Mesothelial cell of epicardium (in vitro differentiated cells): ENCODE measurements around the gene PITPNC1. TPM values are rescaled to one million over a fixed set of nuclear protein-coding genes. Genes with fewer than 3 reads are reported as not detected.

ENCODE experiments used
- DNase-seq, 2 experiments: peaks; one replicate each; pipeline ENCODE4 v3.0.0; 2021; ENCODE audit warnings: low spot score in 2 of 2; ENCODE audit not compliant: unreplicated experiment in 2 of 2
- H3K27ac Mint-ChIP-seq: 2 replicates; pipeline ENCODE4 v1.8.0; 2021; ENCODE audit warnings: mixed read lengths
- H3K27me3 Mint-ChIP-seq: 2 replicates; pipeline ENCODE4 v1.8.0; 2021; ENCODE audit warnings: low read depth, mixed read lengths
- H3K36me3 Mint-ChIP-seq: 2 replicates; pipeline ENCODE4 v1.8.0; 2021; ENCODE audit warnings: mixed read lengths
- H3K4me1 Mint-ChIP-seq: 2 replicates; pipeline ENCODE4 v1.8.0; 2021; ENCODE audit warnings: mixed read lengths
- H3K4me3 Mint-ChIP-seq: 2 replicates; pipeline ENCODE4 v1.8.0; 2021; ENCODE audit warnings: mild to moderate bottlenecking, moderate library complexity, mixed read lengths
- H3K9me3 Mint-ChIP-seq: 2 replicates; pipeline ENCODE4 v1.8.0; 2021; ENCODE audit warnings: mixed read lengths
- total RNA-seq: library from RNA; stranded (reverse); gene quantifications from 3 replicates; pipeline ENCODE4 v1.2.1, GENCODE V29; 2021
- TF ChIP-seq, protein P1 (sequence below): fragments of 200-600 bp; sonication (generic); IDR thresholded peaks from one replicate; pipeline ENCODE4 v1.5.0; 2021; ENCODE audit warnings: antibody characterized with exemption; ENCODE audit not compliant: unreplicated experiment

The PITPNC1 gene
- total RNA-seq, 1 donor from 2014 or later, result 19.9 TPM

- Mint-ChIP-seq H3K4me1 (peaks cover 8% of the 10 kb centered on the region), H3K36me3 (peaks cover 24% of the 10 kb centered on the region), H3K27ac (no peak overlapping the region), H3K9me3 (no peaks in the 10 kb centered on the region), H3K27me3 (no peaks in the 10 kb centered on the region), H3K4me3 (no peak overlapping the region)
- TF ChIP-seq, protein P1, sequence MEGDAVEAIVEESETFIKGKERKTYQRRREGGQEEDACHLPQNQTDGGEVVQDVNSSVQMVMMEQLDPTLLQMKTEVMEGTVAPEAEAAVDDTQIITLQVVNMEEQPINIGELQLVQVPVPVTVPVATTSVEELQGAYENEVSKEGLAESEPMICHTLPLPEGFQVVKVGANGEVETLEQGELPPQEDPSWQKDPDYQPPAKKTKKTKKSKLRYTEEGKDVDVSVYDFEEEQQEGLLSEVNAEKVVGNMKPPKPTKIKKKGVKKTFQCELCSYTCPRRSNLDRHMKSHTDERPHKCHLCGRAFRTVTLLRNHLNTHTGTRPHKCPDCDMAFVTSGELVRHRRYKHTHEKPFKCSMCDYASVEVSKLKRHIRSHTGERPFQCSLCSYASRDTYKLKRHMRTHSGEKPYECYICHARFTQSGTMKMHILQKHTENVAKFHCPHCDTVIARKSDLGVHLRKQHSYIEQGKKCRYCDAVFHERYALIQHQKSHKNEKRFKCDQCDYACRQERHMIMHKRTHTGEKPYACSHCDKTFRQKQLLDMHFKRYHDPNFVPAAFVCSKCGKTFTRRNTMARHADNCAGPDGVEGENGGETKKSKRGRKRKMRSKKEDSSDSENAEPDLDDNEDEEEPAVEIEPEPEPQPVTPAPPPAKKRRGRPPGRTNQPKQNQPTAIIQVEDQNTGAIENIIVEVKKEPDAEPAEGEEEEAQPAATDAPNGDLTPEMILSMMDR, result no peak
- no peak for DNase-seq
These were observed 18.5 kb upstream of the PITPNC1 start for GRCh38 chr17:67358612-67359011.

GRCh38 chr17:67359960-67360791 lies 16.9 kb upstream of the PITPNC1 start:
- H3K27me3 Mint-ChIP-seq, result no peaks in the 10 kb centered on the region
- H3K27ac Mint-ChIP-seq, result peak overlapping the region; percentile 3
- H3K36me3 Mint-ChIP-seq, result peaks cover 17% of the 10 kb centered on the region
- TF ChIP-seq, protein P1, result no peak
- H3K9me3 Mint-ChIP-seq, result no peaks in the 10 kb centered on the region
- H3K4me3 Mint-ChIP-seq, result no peak overlapping the region
- DNase-seq, result no peak
- H3K4me1 Mint-ChIP-seq, result peaks cover 19% of the 10 kb centered on the region

- H3K9me3 Mint-ChIP-seq, result no peaks in the 10 kb centered on the region
- no peak overlapping the region for H3K4me3 Mint-ChIP-seq
- DNase-seq, result no peak
- H3K27me3 Mint-ChIP-seq, result no peaks in the 10 kb centered on the region
- peaks cover 25% of the 10 kb centered on the region for H3K4me1 Mint-ChIP-seq
- H3K36me3 Mint-ChIP-seq, result peaks cover 11% of the 10 kb centered on the region
- H3K27ac Mint-ChIP-seq, result no peak overlapping the region
- TF ChIP-seq, protein P1, result no peak
These were observed 16.2 kb upstream of the PITPNC1 start for GRCh38 chr17:67360880-67361279.

- H3K9me3 Mint-ChIP-seq, result no peaks in the 10 kb centered on the region
- TF ChIP-seq, protein P1, result no peak
- peaks cover 32% of the 10 kb centered on the region for H3K4me1 Mint-ChIP-seq
- H3K27me3 Mint-ChIP-seq, result no peaks in the 10 kb centered on the region
- peaks cover 8% of the 10 kb centered on the region for H3K36me3 Mint-ChIP-seq
- H3K4me3 Mint-ChIP-seq, result no peak overlapping the region
- DNase-seq, result no peak
- peak overlapping the region; percentile 40 for H3K27ac Mint-ChIP-seq
These were observed 14.9 kb upstream of the PITPNC1 start for GRCh38 chr17:67362173-67362572.

GRCh38 chr17:67364847-67365737 lies 12.0 kb upstream of the PITPNC1 start:
- H3K27me3 Mint-ChIP-seq, result no peaks in the 10 kb centered on the region
- DNase-seq, result no peak
- TF ChIP-seq, protein P1, result no peak
- H3K27ac Mint-ChIP-seq, result peak overlapping the region; percentile 89
- H3K4me3 Mint-ChIP-seq, result peak overlapping the region; percentile 85
- peaks cover 38% of the 10 kb centered on the region for H3K4me1 Mint-ChIP-seq
- no peaks in the 10 kb centered on the region for H3K9me3 Mint-ChIP-seq
- peaks cover 4% of the 10 kb centered on the region for H3K36me3 Mint-ChIP-seq
